GM13976 (cell line): Measurements from ENCODE around the gene UNC13D.

Source experiments
- DNase-seq: peaks from one replicate; pipeline ENCODE4 v3.0.0; 2012; ENCODE audit warnings: low spot score
- CTCF ChIP-seq: IDR thresholded peaks from 2 replicates; pipeline ENCODE4 v1.5.1; 2012; ENCODE audit warnings: borderline replicate concordance, mild to moderate bottlenecking; ENCODE audit not compliant: insufficient read depth; ENCODE audit errors: extremely low read depth, missing control alignments, control extremely low read depth
- in situ Hi-C: fragments of 300-500 bp; cut with MboI; formaldehyde crosslinking; loops from one replicate; pipeline ENCODE4 v1.12.0; 2022; ENCODE audit warnings: low sequenced_read_pairs, mixed read lengths, inconsistent platforms; ENCODE audit not compliant: unreplicated experiment

UNC13D gene

GRCh38 chr17:75846692-75847613 lies 2.7 kb upstream of the UNC13D start:
- DNase-seq: no peak
- in situ Hi-C loops: no loop called here
- TF ChIP-seq CTCF: no peak

GRCh38 chr17:75845933-75846691 lies 1.9 kb upstream of the UNC13D start:
- TF ChIP-seq CTCF: no peak
- no peak for DNase-seq
- in situ Hi-C loops: no loop called here

GRCh38 chr17:75845058-75845711 lies 981 bp upstream of the UNC13D start:
- peak; percentile 92 for DNase-seq
- in situ Hi-C loops: no loop called here
- TF ChIP-seq CTCF: peak; percentile 59

GRCh38 chr17:75844530-75845057 lies 390 bp upstream of the UNC13D start:
- no peak for TF ChIP-seq CTCF
- in situ Hi-C loops: no loop called here
- no peak for DNase-seq

- in situ Hi-C loops: no loop called here
- no peak for DNase-seq
- TF ChIP-seq CTCF: no peak
These were observed 1.1 kb downstream of the UNC13D start for GRCh38 chr17:75842963-75843576.

DNA sequence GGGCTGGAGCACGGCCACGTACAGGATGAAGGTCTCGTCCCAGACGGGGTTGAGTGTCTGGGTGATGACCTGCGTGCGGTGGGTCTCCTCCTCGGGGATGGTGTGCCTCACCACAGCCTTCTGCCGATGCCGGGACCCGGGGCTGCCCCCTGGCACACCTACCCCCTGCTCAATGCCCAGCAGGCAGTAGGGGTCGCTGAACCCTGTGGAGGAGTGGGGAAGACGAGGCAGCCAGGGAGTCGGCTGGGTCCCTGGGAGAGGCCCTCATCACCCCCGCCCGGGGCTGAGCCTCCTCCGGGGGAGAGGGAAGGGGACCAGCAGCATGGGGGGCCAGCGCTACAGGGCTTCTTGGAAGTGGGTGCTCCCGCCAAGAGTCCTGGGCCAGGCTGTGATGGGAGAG lies 1.8 kb downstream of the UNC13D start:
- no peak for DNase-seq
- TF ChIP-seq CTCF: no peak
- in situ Hi-C loops: no loop called here
